ENCODE data around the gene PHTF2. TPM values are rescaled to one million over a fixed set of nuclear protein-coding genes. Genes with fewer than 3 reads are reported as not detected.

PHTF2 gene
- 10 to 100 TPM; 16.7 to 27.6 (median 19.2) TPM for total RNA-seq

DNA sequence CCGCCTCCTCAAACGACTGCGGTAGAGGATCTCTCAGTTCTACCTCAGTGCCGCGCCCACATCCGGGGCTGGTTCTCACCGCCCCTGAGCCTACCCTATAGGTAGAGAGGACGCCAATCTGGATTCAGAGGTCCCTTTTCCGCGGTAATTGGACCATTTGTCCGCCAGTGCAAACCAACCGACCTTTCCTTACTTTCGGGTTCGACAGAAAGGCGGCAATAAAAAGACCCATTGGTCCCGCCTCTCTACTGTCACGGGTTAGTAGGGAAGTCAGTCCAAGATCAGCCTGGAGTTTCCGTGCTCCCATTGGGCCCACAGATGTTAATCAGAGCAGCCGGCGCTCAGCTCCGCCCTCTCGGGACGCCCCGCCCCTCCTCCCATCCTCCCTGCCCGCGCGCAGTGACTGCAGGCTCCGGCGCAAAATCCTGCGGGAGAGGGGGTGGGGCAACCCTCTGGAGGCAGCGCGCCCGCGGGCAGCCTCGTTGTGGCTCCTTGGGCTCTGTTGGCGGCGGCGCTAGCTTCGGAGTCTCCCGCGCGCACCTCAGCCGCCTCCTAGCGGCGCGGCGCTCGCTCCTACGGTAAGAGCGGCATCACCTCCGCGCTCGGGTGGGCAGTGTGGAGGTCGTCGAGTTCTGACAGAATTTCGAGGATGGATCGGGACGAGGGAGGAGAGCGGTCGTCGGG, at the start of gene PHTF2, which contains the start of gene TMEM60:
Gene PHTF2, plus strand, starts transcription at position 380 of the 684 bp plus-strand sequence.
Gene TMEM60, minus strand, starts transcription at position 41 of the 684 bp plus-strand sequence. CDS start 4,061 bp downstream, outside the sequence.
- TF ChIP-seq, protein P1, sequence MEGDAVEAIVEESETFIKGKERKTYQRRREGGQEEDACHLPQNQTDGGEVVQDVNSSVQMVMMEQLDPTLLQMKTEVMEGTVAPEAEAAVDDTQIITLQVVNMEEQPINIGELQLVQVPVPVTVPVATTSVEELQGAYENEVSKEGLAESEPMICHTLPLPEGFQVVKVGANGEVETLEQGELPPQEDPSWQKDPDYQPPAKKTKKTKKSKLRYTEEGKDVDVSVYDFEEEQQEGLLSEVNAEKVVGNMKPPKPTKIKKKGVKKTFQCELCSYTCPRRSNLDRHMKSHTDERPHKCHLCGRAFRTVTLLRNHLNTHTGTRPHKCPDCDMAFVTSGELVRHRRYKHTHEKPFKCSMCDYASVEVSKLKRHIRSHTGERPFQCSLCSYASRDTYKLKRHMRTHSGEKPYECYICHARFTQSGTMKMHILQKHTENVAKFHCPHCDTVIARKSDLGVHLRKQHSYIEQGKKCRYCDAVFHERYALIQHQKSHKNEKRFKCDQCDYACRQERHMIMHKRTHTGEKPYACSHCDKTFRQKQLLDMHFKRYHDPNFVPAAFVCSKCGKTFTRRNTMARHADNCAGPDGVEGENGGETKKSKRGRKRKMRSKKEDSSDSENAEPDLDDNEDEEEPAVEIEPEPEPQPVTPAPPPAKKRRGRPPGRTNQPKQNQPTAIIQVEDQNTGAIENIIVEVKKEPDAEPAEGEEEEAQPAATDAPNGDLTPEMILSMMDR (IDR thresholded peaks at IDR 0.05) = no peak
- ATAC-seq (ENCODE audit: low FRiP score) (peak; percentile 98), DNase-seq (ENCODE audit: low spot score) (peak; percentile 92)

DNA sequence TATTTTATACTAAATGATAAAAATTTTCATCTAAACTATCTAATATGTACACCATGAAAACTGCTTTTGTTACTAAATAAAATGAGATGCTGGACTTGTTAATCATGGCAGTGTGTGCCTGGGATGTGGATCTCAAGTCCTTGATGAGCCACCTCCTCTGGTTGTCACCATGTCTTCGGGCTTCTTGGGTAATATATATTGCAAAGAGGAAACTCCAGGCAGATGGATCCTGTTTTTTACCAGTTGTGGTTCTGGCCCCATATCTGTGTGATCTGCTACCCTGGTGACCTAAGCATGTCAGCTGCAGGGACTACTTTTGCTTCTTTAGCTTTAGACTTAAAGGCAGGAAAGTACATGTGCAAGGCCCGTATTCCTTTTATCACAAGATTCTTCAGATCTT, 46.6 kb upstream of the PHTF2 start:
- TF ChIP-seq, protein P1 (IDR thresholded peaks at IDR 0.05) = no peak
- ATAC-seq (ENCODE audit: low FRiP score) (no peak), DNase-seq (ENCODE audit: low spot score) (no peak)

DNA sequence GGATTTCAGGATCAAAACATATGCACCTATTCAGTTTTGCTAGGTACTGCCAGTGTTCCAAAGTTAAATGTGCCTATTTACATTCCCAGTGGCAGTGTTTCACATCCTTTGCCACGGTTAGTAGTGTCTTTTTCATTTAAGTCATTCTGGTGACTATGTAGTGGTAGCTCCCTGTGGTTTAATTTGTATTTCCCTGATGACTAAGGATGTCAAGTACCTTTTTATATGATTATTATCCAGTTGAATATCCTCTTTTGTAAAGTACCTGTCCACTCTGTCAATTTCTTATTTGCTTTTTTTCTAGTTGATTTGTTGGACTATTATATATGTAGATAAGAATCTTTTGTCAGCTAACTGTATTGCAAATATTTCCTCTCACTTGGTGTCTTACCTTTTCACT, 45.4 kb upstream of the PHTF2 start:
- ATAC-seq (ENCODE audit: low FRiP score) (no peak), DNase-seq (ENCODE audit: low spot score) (no peak)
- TF ChIP-seq, protein P1 (IDR thresholded peaks at IDR 0.05) = no peak

DNA sequence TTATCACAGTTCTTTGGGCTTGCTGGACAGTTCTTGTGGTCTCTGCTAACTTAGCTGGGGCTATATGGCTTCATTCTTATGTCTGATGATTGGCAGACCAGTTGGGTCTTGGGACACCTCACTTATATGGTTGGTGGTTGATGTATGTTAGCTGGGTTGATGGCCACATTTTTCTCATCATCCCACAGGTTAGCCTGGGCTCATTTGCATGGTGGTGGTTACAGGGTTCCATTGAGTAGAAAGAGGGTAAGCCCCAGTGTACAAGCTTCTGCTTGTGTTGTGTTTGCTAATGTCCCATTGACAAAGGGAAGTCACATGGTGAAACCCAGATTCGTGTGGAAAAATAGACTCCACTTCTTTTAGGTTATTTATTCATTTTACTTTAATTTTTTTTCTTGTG, 41.0 kb upstream of the PHTF2 start:
- DNase-seq (ENCODE audit: low spot score) (no peak), ATAC-seq (ENCODE audit: low FRiP score) (no peak)
- TF ChIP-seq, protein P1 (IDR thresholded peaks at IDR 0.05) = no peak

DNA sequence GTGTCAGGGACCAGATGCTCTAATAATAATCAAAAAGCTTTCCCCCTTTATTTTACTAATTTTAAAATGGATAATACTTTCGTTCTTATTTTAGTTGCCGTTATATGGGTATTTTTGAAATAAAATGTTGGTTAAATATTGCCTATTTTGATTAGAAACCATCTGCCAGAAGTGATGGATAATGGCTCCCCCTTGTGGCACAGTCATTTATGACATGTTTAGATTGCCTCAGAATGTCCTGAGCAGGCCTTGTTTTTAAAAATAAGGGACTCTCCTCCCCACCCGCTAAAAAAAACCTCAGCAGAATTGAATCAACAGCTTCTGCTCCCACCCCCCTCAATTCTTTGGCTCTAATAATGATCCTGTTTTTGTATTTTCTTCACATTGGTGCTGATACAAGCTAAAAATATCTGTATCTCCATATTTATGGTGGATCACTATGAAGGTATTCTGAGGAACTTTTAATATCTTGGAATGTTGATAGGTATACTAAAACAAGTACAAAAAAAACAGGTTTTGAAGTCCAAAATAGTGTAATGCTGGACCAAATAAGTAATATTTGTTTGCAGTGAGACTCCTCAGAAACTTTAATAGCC, 39.2 kb upstream of the PHTF2 start:
- TF ChIP-seq, protein P1 (IDR thresholded peaks at IDR 0.05) = peak in 1 of 3 donors; percentile 21
- peak; percentile 78 for ATAC-seq (ENCODE audit: low FRiP score)

DNA sequence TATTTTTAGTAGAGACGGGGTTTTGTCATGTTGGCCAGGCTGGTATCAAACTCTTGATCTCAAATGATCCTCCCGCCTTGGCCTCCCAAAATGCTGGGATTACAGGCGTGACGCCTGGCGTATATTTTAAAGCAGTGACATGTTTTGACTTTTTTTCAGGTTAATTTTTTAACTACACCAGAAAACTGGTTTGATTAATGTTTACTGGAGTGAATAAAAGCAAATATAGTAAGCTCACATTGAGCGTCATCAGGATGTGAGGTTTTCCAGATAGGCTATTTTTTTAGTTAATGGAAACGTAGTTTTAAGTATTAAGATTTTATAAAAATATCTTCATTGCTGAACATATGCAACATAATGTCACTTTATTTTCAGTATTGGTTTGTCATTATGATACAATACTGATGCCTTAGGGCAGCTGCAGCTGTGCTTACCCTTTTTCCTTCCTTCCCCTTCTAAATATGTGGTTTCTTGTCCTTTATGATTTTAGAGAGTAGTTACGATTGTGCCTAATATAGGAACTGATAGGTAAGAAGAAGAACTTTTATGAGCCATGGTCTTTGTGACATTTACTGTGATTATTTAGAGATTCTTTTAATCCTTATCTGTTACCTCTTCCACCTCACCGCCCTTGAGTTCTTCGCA, 37.6 kb upstream of the PHTF2 start:
- ATAC-seq (ENCODE audit: low FRiP score) (no peak), DNase-seq (ENCODE audit: low spot score) (no peak)
- TF ChIP-seq, protein P1 (IDR thresholded peaks at IDR 0.05) = no peak

More for the DNA sequence above, 39.2 kb upstream of the PHTF2 start:
- DNase-seq (ENCODE audit: low spot score) = peak; percentile 61

All from omental fat pad (tissue), 4 donors.